Sigmoid colon (tissue), 4 donors: Measurements from ENCODE around the gene DHDDS.

ENCODE experiments used
- EP300 ChIP-seq, 4 donors: sonication (generic); formaldehyde crosslinking; IDR thresholded peaks; one replicate each; pipeline ENCODE4 v1.6.1; 2017; ENCODE audit warnings: antibody characterized with exemption in 4 of 4
- POLR2A ChIP-seq, 2 donors: fragments of 450-650 bp; IDR thresholded peaks; one replicate each; pipeline ENCODE4 v1.6.1; 2016; ENCODE audit warnings: antibody characterized with exemption in 2 of 2, mild to moderate bottlenecking in 2 of 2, moderate library complexity in 2 of 2
- POLR2AphosphoS5 ChIP-seq, 4 donors: sonication (generic); formaldehyde crosslinking; IDR thresholded peaks; one replicate each; pipeline ENCODE4 v1.6.1; 2017; ENCODE audit warnings: antibody characterized with exemption in 4 of 4
- TF ChIP-seq, protein P1 (sequence below), 4 experiments: fragments of 450-650 bp in 3 of 4; fragments of 200-600 bp in 1 of 4; IDR thresholded peaks; one replicate each; pipeline ENCODE4 v1.5.1; 2016 to 2019; ENCODE audit warnings: antibody characterized with exemption in 4 of 4, mild to moderate bottlenecking in 3 of 4, moderate library complexity in 2 of 4

DNA sequence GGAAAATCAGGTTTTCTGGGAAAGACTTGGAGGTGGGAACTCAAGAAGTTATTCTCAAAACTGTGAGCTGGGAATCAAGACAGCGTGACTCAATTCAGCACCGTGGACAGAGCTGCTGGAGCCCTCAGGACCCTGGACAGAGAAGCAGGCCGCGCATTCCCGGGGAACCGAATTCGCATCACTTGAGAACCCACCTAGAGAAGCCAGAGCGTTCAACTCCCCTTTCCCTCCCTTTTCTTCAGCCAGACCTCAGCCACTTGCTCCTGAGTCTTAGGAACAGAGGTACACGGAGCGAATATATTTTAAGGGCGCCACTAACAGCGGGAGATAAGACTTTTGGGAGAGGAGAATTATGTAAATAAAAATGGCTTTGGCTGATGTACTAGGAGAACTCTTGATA lies 23.5 kb upstream of the DHDDS start:
- TF ChIP-seq POLR2A (IDR thresholded peaks at IDR 0.05) (no peak), POLR2AphosphoS5 (IDR thresholded peaks at IDR 0.05) (no peak), EP300 (IDR thresholded peaks at IDR 0.05) (no peak)
- TF ChIP-seq, protein P1, sequence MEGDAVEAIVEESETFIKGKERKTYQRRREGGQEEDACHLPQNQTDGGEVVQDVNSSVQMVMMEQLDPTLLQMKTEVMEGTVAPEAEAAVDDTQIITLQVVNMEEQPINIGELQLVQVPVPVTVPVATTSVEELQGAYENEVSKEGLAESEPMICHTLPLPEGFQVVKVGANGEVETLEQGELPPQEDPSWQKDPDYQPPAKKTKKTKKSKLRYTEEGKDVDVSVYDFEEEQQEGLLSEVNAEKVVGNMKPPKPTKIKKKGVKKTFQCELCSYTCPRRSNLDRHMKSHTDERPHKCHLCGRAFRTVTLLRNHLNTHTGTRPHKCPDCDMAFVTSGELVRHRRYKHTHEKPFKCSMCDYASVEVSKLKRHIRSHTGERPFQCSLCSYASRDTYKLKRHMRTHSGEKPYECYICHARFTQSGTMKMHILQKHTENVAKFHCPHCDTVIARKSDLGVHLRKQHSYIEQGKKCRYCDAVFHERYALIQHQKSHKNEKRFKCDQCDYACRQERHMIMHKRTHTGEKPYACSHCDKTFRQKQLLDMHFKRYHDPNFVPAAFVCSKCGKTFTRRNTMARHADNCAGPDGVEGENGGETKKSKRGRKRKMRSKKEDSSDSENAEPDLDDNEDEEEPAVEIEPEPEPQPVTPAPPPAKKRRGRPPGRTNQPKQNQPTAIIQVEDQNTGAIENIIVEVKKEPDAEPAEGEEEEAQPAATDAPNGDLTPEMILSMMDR (IDR thresholded peaks at IDR 0.05): no peak
